Esophagus (tissue), 2 donors: ENCODE measurements around the gene SDHAF3. TPM values are rescaled to one million over a fixed set of nuclear protein-coding genes. Genes with fewer than 3 reads are reported as not detected.
"Not testable (repeated sequence)": the region's sequence is repeated elsewhere in the genome, so short reads cannot be mapped to it uniquely, and the experiment has no call there.

Experiments used
- H3K27ac ChIP-seq, 2 donors: one replicate each; pipeline ENCODE4 v1.5.1; 2013; ENCODE audit warnings: low read depth in 2 of 2, mild to moderate bottlenecking in 2 of 2, inconsistent platforms in 1 of 2, low read length in 1 of 2, moderate library complexity in 1 of 2
- H3K27me3 ChIP-seq, 2 donors: one replicate each; pipeline ENCODE4 v1.6.1; 2013; ENCODE audit warnings: low read length in 2 of 2, control low read depth in 1 of 2, mild to moderate bottlenecking in 1 of 2; ENCODE audit not compliant: insufficient read depth in 2 of 2, control insufficient read depth in 1 of 2
- H3K36me3 ChIP-seq, 2 donors: one replicate each; pipeline ENCODE4 v1.6.1; 2013; ENCODE audit warnings: low read length in 1 of 2; ENCODE audit not compliant: control insufficient read depth in 2 of 2, insufficient read depth in 2 of 2
- H3K4me1 ChIP-seq, 2 donors: one replicate each; pipeline ENCODE4 v1.6.1; 2013; ENCODE audit warnings: low read length in 1 of 2; ENCODE audit not compliant: control insufficient read depth in 2 of 2, insufficient read depth in 2 of 2
- H3K4me3 ChIP-seq, 2 donors: one replicate each; pipeline ENCODE4 v1.5.1; 2013; ENCODE audit warnings: low read length in 2 of 2, mild to moderate bottlenecking in 2 of 2, low read depth in 1 of 2, moderate library complexity in 1 of 2
- H3K9me3 ChIP-seq, 2 donors: one replicate each; pipeline ENCODE4 v1.6.1; 2013; ENCODE audit warnings: mild to moderate bottlenecking in 2 of 2, low read depth in 1 of 2, low read length in 1 of 2, moderate library complexity in 1 of 2; ENCODE audit not compliant: control insufficient read depth in 2 of 2, insufficient read depth in 1 of 2
- WGBS, 2 donors: extraction: QIAGEN DNeasy Blood & Tissue Kit; methylation state at CpG; one replicate each; pipeline ENCODE4 v1.1.7; 2013; 5-methylcytosine and 5-hydroxymethylcytosine counted together
- polyA plus RNA-seq, 2 donors: library from polyadenylated mRNA; stranded (reverse); fragments of 200-250 nt; gene quantifications; one replicate each; pipeline ENCODE4 v1.2.3, GENCODE V29; 2013
- donor health status: healthy with polysubstance abuse.
- donor health status: Bipolar disorder and iron deficiency.

Gene SDHAF3
- polyA plus RNA-seq, 2 donors: 5.5 to 10.1 TPM

- H3K4me1 ChIP-seq: no peaks in the 10 kb centered on the region
- no peak overlapping the region for H3K27ac ChIP-seq
- H3K9me3 ChIP-seq: peaks cover 0 to 2% of the 10 kb centered on the region in 2 donors
- H3K36me3 ChIP-seq: no peaks in the 10 kb centered on the region
- no peak overlapping the region for H3K4me3 ChIP-seq
- 83 to 96% methylated on average over 2 of the region's 2 CpGs for WGBS, 2 donors
- no peaks in the 10 kb centered on the region for H3K27me3 ChIP-seq
Measured at GRCh38 chr7:97155897-97156418, 38.5 kb downstream of the SDHAF3 start.

DNA sequence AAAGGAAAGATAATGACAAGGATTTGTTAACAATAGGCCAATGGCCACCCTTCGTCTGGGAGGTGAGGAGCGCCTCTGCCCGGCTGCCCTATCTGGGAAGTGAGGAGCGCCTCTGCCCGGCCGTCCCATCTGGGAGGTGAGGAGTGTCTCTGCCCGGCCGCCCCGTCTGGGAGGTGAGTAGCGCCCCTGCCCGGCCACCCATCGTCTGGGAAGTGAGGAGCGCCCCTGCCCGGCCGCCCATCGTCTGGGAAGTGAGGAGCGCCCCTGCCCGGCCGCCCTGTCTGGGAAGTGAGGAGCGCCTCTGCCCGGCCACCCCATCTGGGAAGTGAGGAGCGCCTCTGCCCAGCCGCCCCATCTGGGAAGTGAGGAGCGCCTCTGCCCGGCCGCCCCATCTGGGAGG lies 42.5 kb downstream of the SDHAF3 start:
- not testable (repeated sequence) for H3K36me3 ChIP-seq, H3K4me3 ChIP-seq, H3K4me1 ChIP-seq, H3K27ac ChIP-seq, H3K9me3 ChIP-seq, H3K27me3 ChIP-seq
- WGBS, 2 donors: 97 to 98% methylated on average over 25 to 26 of the region's 26 CpGs

GRCh38 chr7:97161609-97162008 lies 44.1 kb downstream of the SDHAF3 start:
- H3K36me3 ChIP-seq, H3K27ac ChIP-seq, H3K9me3 ChIP-seq, H3K27me3 ChIP-seq, H3K4me1 ChIP-seq, H3K4me3 ChIP-seq: not testable (repeated sequence)
- WGBS, 2 donors: 96 to 98% methylated on average over 1 of the region's 1 CpG

DNA sequence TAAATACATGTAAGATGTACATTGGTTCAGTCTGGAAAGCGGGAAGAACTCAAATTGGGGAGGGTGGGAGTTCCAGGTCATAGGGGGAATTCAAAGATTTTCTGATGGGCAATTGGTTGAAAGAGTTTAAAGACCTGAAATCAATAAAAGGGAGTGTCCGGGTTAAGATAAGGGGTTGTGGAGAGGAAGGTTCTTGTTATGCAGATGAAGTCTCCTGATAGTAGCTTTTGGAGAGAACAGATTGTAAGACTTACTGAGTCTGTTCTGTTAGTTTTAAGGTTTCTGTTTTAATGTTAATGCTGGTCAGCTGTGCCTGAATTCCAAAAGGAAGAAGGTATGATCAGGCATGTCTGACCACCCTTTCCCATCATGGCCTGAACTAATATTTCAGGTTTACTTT lies 48.8 kb downstream of the SDHAF3 start:
- Histone ChIP-seq H3K36me3 (no peaks in the 10 kb centered on the region), H3K4me3 (no peak overlapping the region), H3K27me3 (no peaks in the 10 kb centered on the region), H3K27ac (no peak overlapping the region), H3K4me1 (no peaks in the 10 kb centered on the region), H3K9me3 (no peaks in the 10 kb centered on the region)
- WGBS, 2 donors: 93 to 97% methylated on average over 2 of the region's 2 CpGs

DNA sequence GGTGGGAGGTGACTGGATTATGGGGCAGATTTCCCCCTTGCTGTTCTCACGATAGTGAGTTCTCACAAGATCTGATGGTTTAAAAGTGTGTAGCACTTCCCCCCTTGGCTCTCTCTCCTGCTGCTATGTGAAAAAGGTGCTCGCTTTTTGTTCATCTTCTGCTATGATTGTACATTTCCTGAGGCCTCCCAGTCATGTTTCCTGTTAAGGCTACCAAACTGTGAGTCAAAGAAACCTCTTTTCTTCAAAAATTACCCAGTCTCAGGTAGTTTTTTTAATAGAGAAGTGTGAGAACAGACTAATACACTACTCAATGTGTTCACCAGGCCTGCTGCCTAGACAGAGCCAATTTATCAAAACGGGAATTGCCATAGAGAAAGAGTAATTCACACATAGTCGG lies 49.7 kb downstream of the SDHAF3 start:
- H3K4me3 ChIP-seq: no peak overlapping the region
- no peaks in the 10 kb centered on the region for H3K36me3 ChIP-seq
- no peaks in the 10 kb centered on the region for H3K4me1 ChIP-seq
- no peaks in the 10 kb centered on the region for H3K27me3 ChIP-seq
- WGBS, 2 donors: 80 to 84% methylated on average over 4 of the region's 4 CpGs
- H3K27ac ChIP-seq: no peak overlapping the region
- H3K9me3 ChIP-seq: no peaks in the 10 kb centered on the region

GRCh38 chr7:97167749-97168148 lies 50.3 kb downstream of the SDHAF3 start:
- no peaks in the 10 kb centered on the region for H3K36me3 ChIP-seq
- no peaks in the 10 kb centered on the region for H3K9me3 ChIP-seq
- no peaks in the 10 kb centered on the region for H3K27me3 ChIP-seq
- no peak overlapping the region for H3K4me3 ChIP-seq
- H3K4me1 ChIP-seq: no peaks in the 10 kb centered on the region
- WGBS, 2 donors: 63 to 72% methylated on average over 3 of the region's 3 CpGs
- H3K27ac ChIP-seq: no peak overlapping the region

DNA sequence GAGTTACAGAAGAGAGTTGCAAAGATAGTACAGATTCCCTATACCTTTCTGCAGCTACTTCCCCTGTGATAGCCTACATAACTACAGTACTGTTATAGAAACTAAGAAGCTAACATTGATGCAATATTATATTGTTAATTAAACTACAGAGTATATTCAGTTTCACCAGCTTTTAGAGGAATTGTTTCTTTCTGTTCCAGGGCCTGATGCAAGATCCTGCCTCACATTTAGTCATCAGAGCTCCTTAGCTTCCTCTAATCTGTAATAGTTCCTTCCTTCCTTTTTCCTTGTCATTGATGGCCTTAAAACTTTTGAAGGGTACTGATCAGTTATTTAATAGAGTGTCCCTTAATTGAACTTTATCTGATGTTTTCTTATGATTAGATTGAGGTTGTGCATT lies 56.8 kb downstream of the SDHAF3 start:
- no peaks in the 10 kb centered on the region for H3K36me3 ChIP-seq
- H3K4me3 ChIP-seq: no peak overlapping the region
- no peaks in the 10 kb centered on the region for H3K9me3 ChIP-seq
- no peaks in the 10 kb centered on the region for H3K27me3 ChIP-seq
- H3K27ac ChIP-seq: no peak overlapping the region
- H3K4me1 ChIP-seq: no peaks in the 10 kb centered on the region

- Histone ChIP-seq H3K4me1 (no peaks in the 10 kb centered on the region), H3K4me3 (no peak overlapping the region), H3K36me3 (no peaks in the 10 kb centered on the region), H3K27me3 (no peaks in the 10 kb centered on the region), H3K9me3 (no peaks in the 10 kb centered on the region), H3K27ac (no peak overlapping the region)
- WGBS, 2 donors: 3 to 5% methylated on average over 2 of the region's 2 CpGs
Measured at GRCh38 chr7:97179454-97180104, 62.1 kb downstream of the SDHAF3 start.

DNA sequence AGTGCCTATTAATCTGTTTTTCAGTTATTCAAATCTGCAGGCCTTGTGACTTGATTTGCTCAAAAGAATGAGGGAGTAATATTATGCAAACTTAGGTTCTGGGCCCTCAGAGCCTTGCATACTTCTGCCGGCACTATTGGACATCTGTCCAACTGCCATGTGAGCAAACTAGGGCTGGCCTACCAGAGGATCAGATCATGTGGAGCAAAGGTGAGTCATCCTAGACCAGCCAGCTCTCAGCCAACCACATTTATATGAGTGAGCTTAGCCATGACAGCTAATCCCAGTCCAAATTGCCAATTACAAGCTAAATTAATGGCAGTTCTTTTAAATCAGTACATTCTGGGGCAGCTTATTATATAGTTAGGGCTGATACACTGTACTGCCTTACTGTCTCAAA lies 69.6 kb downstream of the SDHAF3 start:
- Histone ChIP-seq H3K4me1 (no peaks in the 10 kb centered on the region), H3K4me3 (no peak overlapping the region), H3K27me3 (no peaks in the 10 kb centered on the region)

GRCh38 chr7:97196174-97196573 lies 78.7 kb downstream of the SDHAF3 start:
- not testable (repeated sequence) for H3K27ac ChIP-seq, H3K4me3 ChIP-seq, H3K9me3 ChIP-seq, H3K4me1 ChIP-seq, H3K27me3 ChIP-seq, H3K36me3 ChIP-seq
- WGBS, 2 donors: 46 to 78% methylated on average over 2 of the region's 2 CpGs

More for the DNA sequence above, 69.6 kb downstream of the SDHAF3 start:
- no peaks in the 10 kb centered on the region for H3K9me3 ChIP-seq
- 80 to 83% methylated on average over 1 of the region's 1 CpG for WGBS, 2 donors
- H3K27ac ChIP-seq: no peak overlapping the region
- H3K36me3 ChIP-seq: no peaks in the 10 kb centered on the region
